GM12874 (cell line): ENCODE measurements around the gene CAMK2D.

ENCODE experiments used
- CTCF ChIP-seq: IDR thresholded peaks from 2 replicates; pipeline ENCODE4 v1.5.1; 2011; ENCODE audit warnings: low read depth, mild to moderate bottlenecking, control low read depth, low read length, moderate library complexity; ENCODE audit not compliant: insufficient read depth

Gene CAMK2D

GRCh38 chr4:113701169-113701568 lies 60.4 kb downstream of the CAMK2D start:
- TF ChIP-seq CTCF, result no peak

- no peak for TF ChIP-seq CTCF
Observed at GRCh38 chr4:113700602-113701150, 60.9 kb downstream of the CAMK2D start.

- TF ChIP-seq CTCF, result no peak
Observed at GRCh38 chr4:113699772-113700171, 61.8 kb downstream of the CAMK2D start.

- TF ChIP-seq CTCF, result no peak
Observed at GRCh38 chr4:113697429-113697828, 64.1 kb downstream of the CAMK2D start.

GRCh38 chr4:113695328-113696169 lies 66.0 kb downstream of the CAMK2D start:
- TF ChIP-seq CTCF, result no peak

- no peak for TF ChIP-seq CTCF
Observed at GRCh38 chr4:113694008-113694407, 67.5 kb downstream of the CAMK2D start.

GRCh38 chr4:113692809-113693411 lies 68.6 kb downstream of the CAMK2D start:
- no peak for TF ChIP-seq CTCF
